GM12878 (cell line): ENCODE measurements around the gene IP6K3. TPM values are rescaled to one million over a fixed set of nuclear protein-coding genes. Genes with fewer than 3 reads are reported as not detected.

Source experiments
- ATAC-seq: fragments of 200-7000 bp; cut with Tn5 transposase; 3 replicates; pipeline ENCODE4 v1.9.1; 2020; ENCODE audit warnings: mild to moderate bottlenecking, moderate library complexity
- BruUV-seq: library from RNA; stranded (reverse); fragments of 400-500 nt; replicated peaks from 2 replicates; lab custom pipeline; 2021; lab: Mats Ljungman, UMichigan
- CTCF ChIA-PET: fragments of 300-600 bp; sonication (Branson Sonifier 250); formaldehyde crosslinking; extraction: SDS; loops from one replicate; lab custom pipeline; 2021; ENCODE audit warnings: inconsistent platforms; lab: Yijun Ruan, JAX
- POLR2A ChIA-PET: fragments of 350-600 bp; formaldehyde crosslinking; extraction: SDS; loops from one replicate; lab custom pipeline; 2021; ENCODE audit warnings: inconsistent platforms; lab: Charles Lee
- RAD21 ChIA-PET: fragments of 300-600 bp; sonication (Branson Sonifier 250); formaldehyde crosslinking; loops from one replicate; lab custom pipeline; 2023; ENCODE audit warnings: antibody characterized with exemption; ENCODE audit not compliant: unreplicated experiment; lab: Charles Lee
- SMC1A ChIA-PET: fragments of 300-600 bp; sonication (Branson Sonifier 250); formaldehyde crosslinking; loops from one replicate; lab custom pipeline; 2023; ENCODE audit not compliant: unreplicated experiment, uncharacterized antibody; lab: Charles Lee
- DNase-seq: peaks from one replicate; pipeline ENCODE4 v3.0.0-alpha.2; 2011; ENCODE audit warnings: low read depth, low spot score
- FAIRE-seq: peaks from 3 replicates; lab custom pipeline; 2011; peaks lifted over from hg19 to GRCh38; lab: Jason Lieb, UNC
- H2AFZ ChIP-seq: 2 replicates; pipeline ENCODE4 v1.6.0; 2011; ENCODE audit warnings: low read depth, low read length, control low read depth; ENCODE audit not compliant: control insufficient read depth
- H3K27ac ChIP-seq: 2 replicates; pipeline ENCODE4 v1.5.1; 2011; ENCODE audit warnings: control low read depth; ENCODE audit not compliant: control insufficient read depth, insufficient read depth
- H3K27me3 ChIP-seq, 2 experiments: replicated peaks in 1 of 2; 2 replicates each; pipeline versions ENCODE4 v1.6.0 to v1.6.1; 2011; ENCODE audit warnings: low read length in 1 of 2; ENCODE audit not compliant: control insufficient read depth in 2 of 2, insufficient read depth in 2 of 2
- H3K36me3 ChIP-seq, 2 experiments: 2 replicates each; pipeline ENCODE4 v1.5.1; 2011; ENCODE audit warnings: low read length in 1 of 2; ENCODE audit not compliant: control insufficient read depth in 2 of 2, insufficient read depth in 2 of 2
- H3K4me1 ChIP-seq: 2 replicates; pipeline ENCODE4 v1.6.1; 2011; ENCODE audit warnings: mild to moderate bottlenecking, low read length, moderate library complexity, mixed read lengths; ENCODE audit not compliant: control insufficient read depth, insufficient read depth
- H3K4me2 ChIP-seq: 2 replicates; pipeline ENCODE4 v1.6.0; 2011; ENCODE audit warnings: control low read depth; ENCODE audit not compliant: control insufficient read depth, insufficient read depth
- H3K4me3 ChIP-seq: fragments of 200-600 bp; sonication (generic); 2 replicates; pipeline ENCODE4 v1.5.1; 2016
- H3K79me2 ChIP-seq: 2 replicates; pipeline ENCODE4 v1.6.0; 2011; ENCODE audit warnings: low read length; ENCODE audit not compliant: control insufficient read depth, insufficient read depth
- H3K9ac ChIP-seq: 2 replicates; pipeline ENCODE4 v1.8.0; 2011; ENCODE audit warnings: low read length, control low read depth, mixed read lengths; ENCODE audit not compliant: control insufficient read depth, insufficient read depth
- H3K9me3 ChIP-seq: replicated peaks from 3 replicates; pipeline ENCODE4 v1.5.1; 2011; ENCODE audit warnings: mild to moderate bottlenecking, low read length; ENCODE audit not compliant: control insufficient read depth, insufficient read depth
- H4K20me1 ChIP-seq: 2 replicates; pipeline ENCODE4 v1.6.0; 2011; ENCODE audit not compliant: control insufficient read depth, insufficient read depth
- BACH1 ChIP-seq: fragments of 450-650 bp; IDR thresholded peaks from 2 replicates; pipeline ENCODE4 v1.6.1; 2017; ENCODE audit warnings: mild to moderate bottlenecking, borderline replicate concordance
- BRCA1 ChIP-seq: IDR thresholded peaks from 2 replicates; pipeline ENCODE4 v1.6.1; 2011; ENCODE audit warnings: low read depth, low read length, improper control_type of control experiment
- SREBF1 ChIP-seq: IDR thresholded peaks from 2 replicates; pipeline ENCODE4 v1.6.1; 2012; ENCODE audit warnings: mild to moderate bottlenecking, low read length
- WGBS: methylation state at CpG from one replicate; pipeline ENCODE4 v1.1.6; 2016; ENCODE audit warnings: low lambda C conversion rate; ENCODE audit not compliant: insufficient replicate concordance, insufficient coverage; ENCODE audit errors: missing lambda C conversion rate; 5-methylcytosine and 5-hydroxymethylcytosine counted together
- in situ Hi-C: fragments of 300-500 bp; cut with MboI; formaldehyde crosslinking; loops from 9 replicates; pipeline ENCODE4 v1.14.3; 2018; ENCODE audit warnings: mixed read lengths
- intact Hi-C: fragments of 100-400 bp; cut with micrococcal nuclease; formaldehyde crosslinking; loops from one replicate; pipeline ENCODE4 v1.14.2; 2022; ENCODE audit not compliant: unreplicated experiment
- polyA plus RNA-seq, 11 experiments: library from polyadenylated mRNA; depleted of rRNA in 4 of 11; unstranded in 6 of 11; stranded (reverse) in 5 of 11; fragments of >200 nt; fragmentation: Nextera tagmentation in 4 of 11; fragmentation: Illumina TruSeq in 1 of 11; extraction: Ambion mirVana in 4 of 11; extraction: Trizol in 1 of 11; gene quantifications; 1 replicate in 1 of 11; 2 replicates in 10 of 11; pipeline versions ENCODE4 v1.2.1 to v1.2.3, GENCODE V29; 2011 to 2016; ENCODE audit warnings: inconsistent platforms in 2 of 11, missing spikeins in 2 of 11, low read depth in 1 of 11
- total RNA-seq, 4 experiments: library from RNA; depleted of rRNA in 3 of 4; stranded (reverse); fragments of >200 nt in 3 of 4; fragmentation: Illumina TruSeq in 1 of 4; extraction: Trizol in 1 of 4; gene quantifications; 2 replicates each; pipeline versions ENCODE4 v1.2.1 to v1.2.3, GENCODE V29; 2013 to 2021
- TF ChIP-seq, protein P1 (sequence below): IDR thresholded peaks from 2 replicates; pipeline ENCODE4 v1.6.1; 2012; ENCODE audit warnings: improper control_type of control experiment, low read depth, low read length; ENCODE audit not compliant: insufficient replicate concordance

The IP6K3 gene
- total and polyA plus RNA-seq, 10 of the 15 experiments (the other 5 are each of a cell fraction or from before 2014, with no cell fraction given) = 0.02 to 0.15 (median 0.09) TPM; not detected in 7

- Histone ChIP-seq H3K4me1 (no peaks in the 10 kb centered on the region), H2AFZ (no peak overlapping the region), H3K79me2 (no peaks in the 10 kb centered on the region), H4K20me1 (no peaks in the 10 kb centered on the region), H3K9me3 (no peaks in the 10 kb centered on the region), H3K4me2 (no peak overlapping the region), H3K36me3 (peaks cover 13 to 22% of the 10 kb centered on the region in 2 experiments; a peak in 3 of 4 replicates), H3K9ac (no peak overlapping the region), H3K27ac (no peak overlapping the region), H3K27me3 (no peaks in the 10 kb centered on the region), H3K4me3 (no peak overlapping the region)
- ChIA-PET POLR2A (no interaction called here), SMC1A (no interaction called here), RAD21 (no interaction called here), CTCF (no interaction called here)
- TF ChIP-seq BRCA1 = no peak
- TF ChIP-seq, protein P1, sequence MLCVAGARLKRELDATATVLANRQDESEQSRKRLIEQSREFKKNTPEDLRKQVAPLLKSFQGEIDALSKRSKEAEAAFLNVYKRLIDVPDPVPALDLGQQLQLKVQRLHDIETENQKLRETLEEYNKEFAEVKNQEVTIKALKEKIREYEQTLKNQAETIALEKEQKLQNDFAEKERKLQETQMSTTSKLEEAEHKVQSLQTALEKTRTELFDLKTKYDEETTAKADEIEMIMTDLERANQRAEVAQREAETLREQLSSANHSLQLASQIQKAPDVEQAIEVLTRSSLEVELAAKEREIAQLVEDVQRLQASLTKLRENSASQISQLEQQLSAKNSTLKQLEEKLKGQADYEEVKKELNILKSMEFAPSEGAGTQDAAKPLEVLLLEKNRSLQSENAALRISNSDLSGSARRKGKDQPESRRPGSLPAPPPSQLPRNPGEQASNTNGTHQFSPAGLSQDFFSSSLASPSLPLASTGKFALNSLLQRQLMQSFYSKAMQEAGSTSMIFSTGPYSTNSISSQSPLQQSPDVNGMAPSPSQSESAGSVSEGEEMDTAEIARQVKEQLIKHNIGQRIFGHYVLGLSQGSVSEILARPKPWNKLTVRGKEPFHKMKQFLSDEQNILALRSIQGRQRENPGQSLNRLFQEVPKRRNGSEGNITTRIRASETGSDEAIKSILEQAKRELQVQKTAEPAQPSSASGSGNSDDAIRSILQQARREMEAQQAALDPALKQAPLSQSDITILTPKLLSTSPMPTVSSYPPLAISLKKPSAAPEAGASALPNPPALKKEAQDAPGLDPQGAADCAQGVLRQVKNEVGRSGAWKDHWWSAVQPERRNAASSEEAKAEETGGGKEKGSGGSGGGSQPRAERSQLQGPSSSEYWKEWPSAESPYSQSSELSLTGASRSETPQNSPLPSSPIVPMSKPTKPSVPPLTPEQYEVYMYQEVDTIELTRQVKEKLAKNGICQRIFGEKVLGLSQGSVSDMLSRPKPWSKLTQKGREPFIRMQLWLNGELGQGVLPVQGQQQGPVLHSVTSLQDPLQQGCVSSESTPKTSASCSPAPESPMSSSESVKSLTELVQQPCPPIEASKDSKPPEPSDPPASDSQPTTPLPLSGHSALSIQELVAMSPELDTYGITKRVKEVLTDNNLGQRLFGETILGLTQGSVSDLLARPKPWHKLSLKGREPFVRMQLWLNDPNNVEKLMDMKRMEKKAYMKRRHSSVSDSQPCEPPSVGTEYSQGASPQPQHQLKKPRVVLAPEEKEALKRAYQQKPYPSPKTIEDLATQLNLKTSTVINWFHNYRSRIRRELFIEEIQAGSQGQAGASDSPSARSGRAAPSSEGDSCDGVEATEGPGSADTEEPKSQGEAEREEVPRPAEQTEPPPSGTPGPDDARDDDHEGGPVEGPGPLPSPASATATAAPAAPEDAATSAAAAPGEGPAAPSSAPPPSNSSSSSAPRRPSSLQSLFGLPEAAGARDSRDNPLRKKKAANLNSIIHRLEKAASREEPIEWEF = no peak
- no peak for TF ChIP-seq BACH1
- TF ChIP-seq SREBF1 = no peak
- WGBS = over 99% methylated on average over 13 of the region's 15 CpGs
- no peak for FAIRE-seq
- no peak for DNase-seq
- in situ Hi-C loops (no loop called here), intact Hi-C loops (no loop called here)
- ATAC-seq = no peak
- BruUV-seq = no TSS peak
Observed at GRCh38 chr6:33676416-33677142, 70.1 kb downstream of the IP6K3 start.
